DOHH2 (cell line): ENCODE data around the gene PM20D1.

Experiments used
- H3F3A ChIP-seq: fragments of 200-600 bp; sonication (generic), shearing (Covaris generic); 2 replicates; pipeline ENCODE4 v1.6.0; 2016; ENCODE audit warnings: antibody characterized with exemption, mild to moderate bottlenecking; ENCODE audit not compliant: control insufficient read depth, insufficient read depth
- H3K27ac ChIP-seq: fragments of 200-600 bp; sonication (generic); 2 replicates; pipeline ENCODE4 v1.5.1; 2014; ENCODE audit warnings: low read depth, mild to moderate bottlenecking, low read length, moderate library complexity
- H3K27me3 ChIP-seq: fragments of 200-600 bp; sonication (generic); 2 replicates; pipeline ENCODE4 v1.6.1; 2014; ENCODE audit warnings: mild to moderate bottlenecking, low read length, mixed read lengths; ENCODE audit not compliant: control insufficient read depth
- H3K36me3 ChIP-seq: fragments of 200-600 bp; sonication (generic); 2 replicates; pipeline ENCODE4 v1.6.1; 2014; ENCODE audit warnings: mild to moderate bottlenecking, low read length, moderate library complexity, mixed read lengths; ENCODE audit not compliant: control insufficient read depth
- H3K4me1 ChIP-seq: fragments of 200-600 bp; sonication (generic); 2 replicates; pipeline ENCODE4 v1.6.1; 2014; ENCODE audit warnings: mild to moderate bottlenecking, low read length, mixed read lengths; ENCODE audit not compliant: control insufficient read depth
- H3K4me2 ChIP-seq: fragments of 200-600 bp; sonication (generic); 2 replicates; pipeline ENCODE4 v1.6.0; 2014; ENCODE audit warnings: mild to moderate bottlenecking, low read length, moderate library complexity
- H3K4me3 ChIP-seq: fragments of 200-600 bp; sonication (generic); 2 replicates; pipeline ENCODE4 v1.5.1; 2014; ENCODE audit warnings: mild to moderate bottlenecking, low read length, mixed read lengths
- H3K79me2 ChIP-seq: fragments of 200-600 bp; sonication (generic); 2 replicates; pipeline ENCODE4 v1.6.1; 2014; ENCODE audit warnings: mild to moderate bottlenecking, low read length, mixed read lengths; ENCODE audit not compliant: control insufficient read depth
- H3K9me2 ChIP-seq: fragments of 200-600 bp; sonication (generic); replicated peaks from 2 replicates; pipeline ENCODE4 v1.6.1; 2014; ENCODE audit warnings: mild to moderate bottlenecking, low read length, mixed read lengths; ENCODE audit not compliant: control insufficient read depth
- H3K9me3 ChIP-seq: fragments of 200-600 bp; sonication (generic); 2 replicates; pipeline ENCODE4 v1.6.1; 2014; ENCODE audit warnings: antibody characterized with exemption, low read length, mixed read lengths; ENCODE audit not compliant: control insufficient read depth, insufficient read depth
- H4K20me1 ChIP-seq: fragments of 200-600 bp; sonication (generic); 2 replicates; pipeline ENCODE4 v1.6.0; 2014; ENCODE audit warnings: low read depth, mild to moderate bottlenecking, antibody characterized with exemption, low read length, moderate library complexity; ENCODE audit not compliant: control insufficient read depth, insufficient read depth
- CTCF ChIP-seq: fragments of 200-600 bp; sonication (generic); IDR thresholded peaks from one replicate; pipeline ENCODE4 v1.5.1; 2014; ENCODE audit warnings: antibody characterized with exemption, mild to moderate bottlenecking, low read depth, low read length; ENCODE audit not compliant: poor library complexity, severe bottlenecking
- EZH2phosphoT487 ChIP-seq: fragments of 200-600 bp; sonication (generic); IDR thresholded peaks from 2 replicates; pipeline ENCODE4 v1.6.1; 2017; ENCODE audit warnings: borderline replicate concordance, mild to moderate bottlenecking, antibody characterized with exemption, low read length, moderate library complexity, mixed read lengths

Gene PM20D1

GRCh38 chr1:205834751-205835150 lies 15.2 kb downstream of the PM20D1 start:
- Histone ChIP-seq H3K27ac (no peak overlapping the region), H3K79me2 (no peaks in the 10 kb centered on the region; the same call in 1 of the 2 replicates), H3K4me1 (peaks cover 19% of the 10 kb centered on the region), H3K36me3 (no peaks in the 10 kb centered on the region), H4K20me1 (0 out of 2 replicates have a peak, but pooled peaks cover 3% of the 10 kb centered on the region), H3K4me2 (no peak overlapping the region), H3F3A (no peaks in the 10 kb centered on the region), H3K9me2 (no peaks in the 10 kb centered on the region), H3K9me3 (no peaks in the 10 kb centered on the region), H3K4me3 (no peak overlapping the region), H3K27me3 (no peaks in the 10 kb centered on the region)
- TF ChIP-seq CTCF (no peak), EZH2phosphoT487 (no peak)

DNA sequence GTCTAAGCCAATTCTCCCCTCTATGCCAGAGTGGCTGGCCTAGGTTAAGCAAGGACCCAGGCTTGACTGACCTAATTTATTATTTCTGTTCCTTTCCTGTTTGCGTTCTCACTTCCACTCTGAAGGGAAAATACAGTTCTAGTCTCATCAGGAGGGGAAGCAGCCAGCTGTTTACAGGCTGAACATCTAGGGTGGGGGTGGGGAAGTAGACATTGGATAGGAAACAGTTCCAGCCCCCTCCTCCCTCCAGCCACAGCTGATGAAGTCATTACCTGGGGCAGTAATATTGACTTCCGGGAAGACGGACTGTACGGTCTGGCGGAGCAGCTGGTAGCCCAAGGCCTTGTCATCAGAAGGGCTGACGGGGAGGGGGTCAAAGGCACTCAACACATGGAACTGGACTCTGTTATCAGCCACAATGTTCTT lies 17.6 kb downstream of the PM20D1 start:
- TF ChIP-seq CTCF, result no peak
- H3K4me3 ChIP-seq, result peak overlapping the region; percentile 24; the same call in 1 of the 2 replicates

DNA sequence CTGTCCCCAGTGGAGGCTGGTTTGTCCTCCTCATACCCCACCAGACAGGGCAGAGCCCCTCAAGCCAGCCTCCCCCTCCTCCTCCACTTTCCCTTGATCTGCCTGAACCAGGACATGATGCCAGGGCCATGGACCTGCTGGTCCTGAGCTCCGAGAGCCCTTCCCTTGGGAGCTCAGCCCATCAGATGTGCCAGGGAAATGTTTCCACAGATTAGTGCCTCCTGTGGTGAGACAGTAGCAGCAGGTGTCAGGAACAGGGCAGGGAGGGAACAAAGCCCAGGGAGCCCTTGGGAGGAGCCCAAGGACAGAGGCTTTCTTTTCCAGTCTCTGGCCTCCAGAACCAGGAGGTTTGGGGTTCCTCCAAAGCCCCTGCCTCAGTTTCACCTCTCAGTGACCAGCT lies 22.3 kb downstream of the PM20D1 start:
- no peaks in the 10 kb centered on the region for H3K27me3 ChIP-seq
- peaks cover 11% of the 10 kb centered on the region for H3K36me3 ChIP-seq
- H3K27ac ChIP-seq, result no peak overlapping the region
- TF ChIP-seq CTCF (no peak), EZH2phosphoT487 (no peak)
- no peaks in the 10 kb centered on the region for H3K9me2 ChIP-seq
- peaks cover 18% of the 10 kb centered on the region for H3K79me2 ChIP-seq
- peaks cover 7% of the 10 kb centered on the region for H3F3A ChIP-seq
- no peak overlapping the region for H3K4me2 ChIP-seq
- no peak overlapping the region for H3K4me3 ChIP-seq
- H4K20me1 ChIP-seq, result 0 out of 2 replicates have a peak, but pooled peaks cover 3% of the 10 kb centered on the region
- H3K9me3 ChIP-seq, result peaks cover 18% of the 10 kb centered on the region
- H3K4me1 ChIP-seq, result peaks cover 31% of the 10 kb centered on the region

More for the DNA sequence above, 17.6 kb downstream of the PM20D1 start:
- Histone ChIP-seq H3K27me3 (no peaks in the 10 kb centered on the region), H3F3A (no peaks in the 10 kb centered on the region), H4K20me1 (0 out of 2 replicates have a peak, but pooled peaks cover 3% of the 10 kb centered on the region), H3K4me2 (peak overlapping the region; percentile 33), H3K9me2 (no peaks in the 10 kb centered on the region), H3K9me3 (no peaks in the 10 kb centered on the region), H3K4me1 (peaks cover 19% of the 10 kb centered on the region), H3K79me2 (no peaks in the 10 kb centered on the region; the same call in 1 of the 2 replicates), H3K27ac (peak overlapping the region; percentile 18; the same call in 1 of the 2 replicates), H3K36me3 (no peaks in the 10 kb centered on the region)
